Stimulated activated CD4-positive, alpha-beta T cell treated with anti-CD3 and anti-CD28 coated beads, TNF-alpha, amount 100 ng/mL, for 1 hour (primary cell): ENCODE data around the gene NEU4.

Source experiments
- DNase-seq, 3 donors: peaks; one replicate each; pipeline ENCODE4 v3.0.0-alpha.2; 2020; ENCODE audit warnings: low read depth in 3 of 3, low spot score in 1 of 3

NEU4 gene

DNA sequence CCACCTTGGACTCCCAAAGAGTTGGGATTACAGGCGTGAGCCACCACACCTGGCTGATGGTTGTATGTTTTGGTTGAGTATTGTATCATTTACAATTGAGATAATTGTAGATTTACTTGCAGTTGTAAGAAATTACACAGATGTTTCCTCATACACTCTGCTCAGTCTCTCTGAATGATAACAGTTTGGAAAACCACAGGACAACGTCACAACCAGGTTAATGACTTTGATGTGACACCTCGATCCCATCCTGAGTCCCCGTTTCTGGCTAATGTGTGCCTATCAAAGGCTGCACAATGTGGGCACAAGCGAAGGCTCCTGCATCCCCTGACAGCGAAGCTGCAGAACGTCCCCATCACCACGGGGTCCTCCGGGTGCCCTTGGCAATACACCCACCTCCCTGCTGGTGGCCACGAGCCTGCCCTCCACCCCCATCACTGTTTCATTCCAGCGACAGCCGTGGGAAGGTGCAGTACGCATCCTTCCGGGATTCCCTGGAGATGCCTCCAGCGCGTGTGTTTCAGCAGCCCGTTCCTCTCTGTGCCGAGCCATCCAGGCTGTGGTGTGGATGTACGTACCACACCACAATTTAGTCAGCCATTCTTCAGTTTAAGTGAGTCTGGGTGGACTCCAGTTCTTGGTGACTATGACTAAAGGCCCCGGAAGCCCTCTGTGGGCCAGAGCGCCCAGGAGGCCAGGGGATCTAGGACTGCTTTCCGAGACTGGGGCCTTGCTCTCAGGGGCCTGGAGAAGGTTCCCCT is 54.0 kb downstream of the NEU4 start:
- DNase-seq = no peak

DNA sequence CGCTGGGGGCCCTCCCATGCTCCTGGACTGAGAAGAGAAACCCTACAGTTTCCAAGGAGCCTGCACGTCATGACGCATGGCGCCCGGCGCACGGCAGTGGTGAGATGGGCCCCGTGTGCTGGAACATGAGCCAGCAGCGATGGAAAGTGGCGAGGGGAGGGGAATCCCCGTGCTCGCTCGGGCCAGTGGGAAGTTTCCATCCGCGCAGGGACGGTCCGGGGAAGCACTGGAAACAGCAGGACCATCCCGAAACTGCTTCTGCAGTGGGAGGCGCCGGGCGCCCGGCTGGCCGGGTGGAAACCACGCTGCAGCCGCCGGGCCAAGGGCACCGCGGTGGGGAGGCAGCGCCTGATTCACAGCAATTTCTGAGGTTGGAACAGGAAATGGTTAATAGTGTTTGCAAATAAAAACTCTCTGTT is 54.6 kb downstream of the NEU4 start:
- no peak for DNase-seq

DNA sequence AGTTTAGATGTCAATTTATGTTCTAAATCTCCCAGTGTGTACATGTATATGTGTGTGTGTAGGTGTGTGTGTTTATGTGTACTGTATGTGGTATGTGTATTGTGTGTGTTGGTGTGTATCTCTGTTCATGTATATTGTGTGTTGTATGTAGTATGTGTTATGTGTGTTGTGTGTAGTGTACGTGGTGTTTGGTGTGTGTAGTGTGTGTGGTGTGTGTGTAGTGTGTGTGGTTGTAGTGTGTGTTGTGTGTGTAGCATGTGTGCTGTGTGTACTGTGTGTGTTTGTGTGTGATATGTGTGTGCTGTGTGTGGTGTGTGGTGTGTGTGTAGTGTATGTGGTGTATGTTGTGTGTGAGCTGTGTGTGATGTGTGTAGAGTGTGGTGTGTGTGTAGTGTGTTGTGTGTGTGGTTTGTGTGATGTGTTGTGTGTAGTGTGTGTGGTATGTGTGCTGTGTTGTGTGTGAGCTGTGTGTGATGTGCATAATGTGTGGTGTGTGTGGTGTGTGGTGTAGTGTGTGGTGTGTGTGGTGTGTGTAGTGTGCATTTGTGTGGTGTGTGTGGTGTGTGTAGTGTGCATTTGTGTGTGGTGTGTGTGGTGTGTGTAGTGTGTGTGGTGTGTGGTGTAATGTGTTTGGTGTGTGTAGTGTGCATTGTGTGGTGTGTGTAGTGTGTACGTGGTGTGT is 55.3 kb downstream of the NEU4 start:
- no peak for DNase-seq

DNA sequence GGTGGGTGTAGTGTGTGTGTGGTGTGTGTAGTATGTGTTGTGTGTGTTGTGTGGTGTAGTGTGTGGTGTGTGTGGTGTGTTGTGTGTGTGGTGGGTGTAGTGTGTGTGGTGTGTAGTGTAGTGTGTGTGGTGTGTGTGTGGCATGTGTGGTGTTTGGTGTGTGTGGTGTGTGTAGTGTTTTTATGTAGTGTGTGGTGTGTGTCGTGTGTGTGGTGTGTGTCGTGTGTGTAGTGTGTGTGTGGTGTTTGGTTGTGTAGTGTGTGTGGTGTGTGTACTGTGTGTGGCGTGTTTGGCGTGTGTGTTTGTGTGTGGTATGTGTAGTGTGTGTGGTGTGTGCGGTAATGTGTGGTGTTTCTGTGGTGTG is 55.8 kb downstream of the NEU4 start:
- no peak for DNase-seq

DNA sequence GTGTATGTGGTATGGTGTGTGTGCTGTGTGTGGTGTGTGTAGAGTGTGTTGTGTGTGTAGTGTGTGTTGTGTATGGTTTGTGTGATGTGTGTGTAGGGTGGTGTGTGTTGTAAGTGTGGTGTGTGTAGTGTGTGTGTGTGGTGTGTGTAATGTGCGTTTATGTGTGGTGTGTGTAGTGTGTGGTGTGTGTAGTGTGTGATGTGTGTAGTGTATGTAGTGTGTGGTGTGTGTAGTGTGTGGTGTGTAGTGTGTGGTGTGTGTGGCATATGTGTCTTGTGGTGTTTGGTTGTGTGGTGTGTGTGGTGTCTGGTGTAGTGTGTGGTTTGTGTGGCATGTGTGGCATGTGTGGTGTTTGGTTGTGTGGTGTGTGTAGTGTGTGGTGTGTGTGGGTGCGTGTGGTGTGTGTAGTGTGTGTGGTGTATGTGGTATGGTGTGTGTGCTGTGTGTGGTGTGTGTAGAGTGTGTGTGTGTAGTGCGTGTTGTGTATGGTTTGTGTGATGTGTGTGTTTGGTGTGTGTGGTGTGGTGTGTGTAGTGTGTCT is 56.5 kb downstream of the NEU4 start:
- DNase-seq = no peak

DNA sequence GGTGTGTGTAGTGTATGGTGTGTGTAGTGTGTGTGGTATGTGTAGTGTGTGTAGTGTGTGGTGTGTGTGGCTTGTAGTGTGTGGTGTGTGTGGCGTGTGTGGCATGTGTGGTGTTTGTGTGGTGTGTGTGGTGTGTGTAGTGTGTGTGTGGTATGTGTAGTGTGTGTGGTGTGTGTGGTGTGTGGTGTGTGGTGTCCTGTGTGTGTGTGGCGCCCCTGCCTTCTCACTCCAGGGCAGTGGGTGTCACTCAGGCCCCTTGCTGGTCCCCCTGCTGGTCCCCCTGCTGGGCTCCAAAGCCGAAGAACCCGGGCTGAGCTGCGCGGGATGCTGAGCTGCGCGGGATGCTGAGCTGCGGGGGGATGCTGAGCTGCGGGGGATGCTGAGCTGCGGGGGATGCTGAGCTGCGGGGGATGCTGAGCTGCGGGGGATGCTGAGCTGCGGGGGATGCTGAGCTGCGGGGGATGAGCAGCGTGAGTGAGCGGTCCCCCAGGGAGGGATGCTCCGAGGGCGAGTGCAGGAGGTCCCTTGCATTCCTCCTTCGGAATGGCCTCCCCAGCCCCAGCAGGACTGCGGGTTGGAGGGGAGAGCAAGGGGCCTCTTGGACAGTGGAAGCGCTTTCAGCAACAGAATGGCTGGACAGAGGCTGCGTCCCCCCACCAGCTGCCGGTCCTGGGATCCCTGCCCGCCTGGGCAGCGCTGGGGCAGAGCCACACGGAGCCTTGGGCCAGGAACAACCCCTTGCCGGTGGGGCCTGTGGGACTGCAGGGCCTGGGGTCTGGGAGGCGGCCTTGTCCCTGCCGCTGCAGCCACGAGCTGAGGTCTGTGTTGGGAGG is 57.2 kb downstream of the NEU4 start:
- DNase-seq = no peak
